Stimulated activated CD4-positive, alpha-beta T cell treated with anti-CD3 and anti-CD28 coated beads, TNF-alpha, amount 100 ng/mL, for 48 hours (primary cell): ENCODE data around the gene GNG13.
"Not testable (repeated sequence)": the region's sequence is repeated elsewhere in the genome, so short reads cannot be mapped to it uniquely, and the experiment has no call there.

Experiments used
- DNase-seq, 3 donors: peaks; one replicate each; pipeline ENCODE4 v3.0.0-alpha.2; 2020; ENCODE audit warnings: low read depth in 3 of 3

Gene GNG13

DNA sequence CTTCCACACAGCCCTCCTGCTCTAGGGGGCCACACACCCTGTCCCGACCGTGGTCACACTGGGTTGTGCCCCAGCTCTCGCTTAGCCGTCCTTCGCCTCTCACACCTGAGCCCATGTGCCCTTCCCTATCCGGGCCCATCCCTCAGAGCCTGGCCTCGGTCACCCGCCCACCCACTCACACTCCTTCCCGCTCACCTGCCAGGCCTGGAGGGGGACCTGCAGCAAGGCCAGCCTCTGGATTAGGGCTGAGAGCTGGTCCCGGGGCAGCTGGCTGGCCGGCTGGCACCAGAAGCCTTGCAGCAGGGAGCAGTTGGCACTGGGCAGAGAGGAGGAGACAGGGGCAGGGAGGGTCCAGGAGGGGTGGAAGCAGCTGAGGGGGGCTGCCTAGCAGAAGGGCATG is 22.1 kb downstream of the GNG13 start:
- DNase-seq = no peak

- DNase-seq = no peak
Observed at GRCh38 chr16:777826-778225, 22.7 kb downstream of the GNG13 start.

DNA sequence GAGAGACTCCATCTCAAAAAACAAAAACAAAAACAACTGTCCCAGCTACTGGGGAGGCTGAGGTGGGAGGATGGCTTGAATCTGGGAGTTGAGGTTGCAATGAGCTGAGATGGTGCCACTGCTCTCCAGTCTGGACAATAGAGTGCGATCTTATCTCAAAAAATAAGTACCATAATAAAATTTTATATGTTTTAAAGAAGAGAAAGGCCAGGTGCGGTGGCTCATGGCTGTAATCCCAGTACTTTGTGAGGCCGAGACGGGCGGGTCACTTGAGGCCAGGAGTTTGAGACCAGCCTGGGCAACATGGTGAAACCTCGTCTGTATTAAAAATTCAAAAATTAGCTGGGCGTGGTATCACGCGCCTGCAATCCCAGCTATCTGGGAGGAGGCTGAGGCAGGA is 23.7 kb downstream of the GNG13 start:
- DNase-seq = no peak

DNA sequence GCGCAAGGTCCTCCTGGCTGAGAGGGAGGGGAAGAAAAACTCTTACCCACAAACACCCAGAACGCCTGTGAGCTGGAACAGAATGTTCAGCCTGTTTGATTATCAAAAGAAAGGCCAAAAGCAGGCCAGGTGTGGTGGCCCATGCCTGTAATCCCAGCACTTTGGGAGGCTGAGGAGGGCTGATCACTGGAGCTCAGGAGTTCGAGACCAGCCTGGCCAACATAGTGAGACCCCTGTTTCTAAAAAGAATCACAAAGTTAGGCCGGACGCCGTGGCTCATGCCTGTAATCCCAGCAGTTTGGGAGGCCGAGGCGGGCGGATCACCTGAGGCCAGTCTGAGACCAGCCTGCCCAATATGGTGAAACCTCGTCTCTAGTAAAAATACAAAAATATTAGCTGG is 24.2 kb downstream of the GNG13 start:
- DNase-seq = not testable (repeated sequence)

GRCh38 chr16:775236-775796 is 25.2 kb downstream of the GNG13 start:
- no peak for DNase-seq

DNA sequence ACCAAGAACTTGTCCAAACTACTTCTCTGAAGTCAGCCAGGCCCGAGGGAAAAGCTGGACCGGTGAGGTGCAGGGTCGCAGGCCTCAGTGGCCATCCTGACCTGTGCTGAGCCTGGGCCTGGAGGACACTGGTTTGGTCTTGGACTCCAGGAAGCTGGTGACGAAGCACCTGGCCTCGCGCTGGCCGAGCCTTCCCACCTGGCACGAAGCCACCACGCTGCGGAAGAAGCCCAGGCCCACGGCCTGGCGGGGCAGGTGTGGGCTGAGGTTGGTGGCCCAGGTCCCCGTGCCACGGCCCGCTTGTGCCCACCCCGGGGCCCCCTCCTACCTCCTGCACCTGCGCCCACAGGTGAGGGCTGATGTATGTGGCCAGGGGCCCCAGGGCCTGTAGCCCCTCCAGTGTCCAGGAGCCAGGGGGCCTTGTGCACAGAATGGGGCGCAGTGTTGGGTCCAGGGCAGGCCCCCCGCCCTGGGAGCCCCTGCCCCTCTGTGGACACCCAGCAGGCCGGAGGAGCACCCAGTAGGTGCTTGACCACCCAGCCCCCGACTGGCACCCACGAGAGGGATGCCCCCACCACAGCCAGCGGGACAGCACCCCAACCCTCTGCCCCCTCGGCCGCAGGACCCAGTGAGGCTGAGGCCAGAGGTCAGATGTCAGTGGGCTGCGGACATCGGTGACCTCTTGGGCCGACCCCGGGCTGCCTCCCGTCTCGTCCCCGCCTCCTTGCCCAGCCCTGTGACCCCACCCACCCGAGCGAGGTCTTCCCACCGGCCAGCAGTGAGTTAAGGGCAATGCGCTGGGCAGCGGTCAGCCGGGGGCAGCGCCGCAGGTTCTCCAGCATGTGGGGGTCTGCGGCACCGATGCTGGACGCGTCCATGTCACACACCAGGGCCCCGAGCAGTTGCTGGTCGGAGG is 26.2 kb downstream of the GNG13 start:
- DNase-seq = no peak

DNA sequence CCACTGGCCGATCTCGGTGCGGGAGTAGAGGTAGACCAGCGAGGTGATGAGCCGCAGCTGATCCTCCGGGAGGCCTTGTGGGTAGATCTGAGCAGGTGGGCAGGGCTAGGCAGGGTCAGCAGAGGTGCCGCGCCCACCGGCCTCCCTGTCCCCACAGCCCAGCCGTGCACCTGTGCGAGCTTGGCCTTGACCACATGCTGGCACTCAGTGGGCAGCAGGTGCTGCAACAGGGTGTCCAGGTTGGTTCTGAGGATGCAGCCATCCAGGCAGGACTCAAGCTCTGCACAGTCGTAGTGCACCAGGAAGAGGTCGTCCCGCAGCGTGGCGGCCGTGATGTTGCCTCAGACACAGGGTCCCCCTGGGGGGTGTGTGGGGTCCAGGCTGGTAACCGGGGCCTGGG is 27.6 kb downstream of the GNG13 start:
- DNase-seq = no peak

DNA sequence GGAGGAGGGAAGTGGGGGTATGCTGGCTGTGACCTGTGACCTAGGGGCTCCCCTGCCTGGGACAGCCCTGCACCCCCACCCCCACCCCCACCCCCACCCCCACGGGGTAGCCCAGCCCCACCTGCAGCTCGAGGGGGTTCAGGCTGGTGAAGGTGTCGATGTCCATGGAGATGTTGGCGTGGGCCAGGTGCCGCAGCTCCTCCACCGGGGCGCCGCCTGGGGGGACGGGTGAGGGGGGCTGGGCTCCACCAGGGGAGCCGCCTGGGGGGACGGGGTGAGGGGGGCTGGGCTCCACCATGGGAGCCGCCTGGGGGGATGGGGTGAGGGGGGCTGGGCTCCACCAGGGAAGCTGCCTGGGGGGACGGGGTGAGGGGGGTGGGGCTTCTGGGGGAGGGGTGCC is 30.1 kb downstream of the GNG13 start:
- DNase-seq = no peak

- no peak for DNase-seq
Observed at GRCh38 chr16:769934-770333, 30.6 kb downstream of the GNG13 start.

DNA sequence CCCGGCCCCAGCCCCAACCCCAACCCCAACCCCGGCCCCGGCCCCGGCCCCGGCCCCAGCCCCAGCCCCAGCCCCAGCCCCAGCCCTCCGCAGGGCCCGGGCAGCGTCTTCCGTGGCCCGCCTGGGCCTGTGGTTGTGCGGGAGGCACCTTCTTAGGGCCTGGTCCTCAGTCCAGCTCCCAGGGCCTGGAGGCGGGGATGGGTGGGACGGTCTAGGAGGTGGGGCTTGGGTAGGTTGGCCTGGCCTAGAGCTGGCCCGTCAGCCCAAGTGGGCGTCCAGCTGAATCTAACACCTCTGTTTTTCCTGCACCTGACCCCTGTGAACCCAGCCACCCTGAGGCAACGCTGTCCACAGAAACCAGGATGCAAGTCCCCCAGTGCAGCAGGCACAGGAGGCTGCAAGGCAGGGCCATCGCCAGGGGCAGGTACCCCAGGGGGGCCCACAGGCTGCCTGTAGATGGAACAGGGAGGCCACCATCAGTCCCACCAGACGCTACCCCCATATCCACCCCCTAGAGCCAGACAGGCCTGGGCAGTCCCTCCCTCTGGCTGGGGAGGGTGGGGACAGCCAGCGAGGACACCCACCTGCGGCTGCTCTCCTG is 31.2 kb downstream of the GNG13 start:
- no peak for DNase-seq

- DNase-seq = no peak
Observed at GRCh38 chr16:768428-768827, 32.1 kb downstream of the GNG13 start.

DNA sequence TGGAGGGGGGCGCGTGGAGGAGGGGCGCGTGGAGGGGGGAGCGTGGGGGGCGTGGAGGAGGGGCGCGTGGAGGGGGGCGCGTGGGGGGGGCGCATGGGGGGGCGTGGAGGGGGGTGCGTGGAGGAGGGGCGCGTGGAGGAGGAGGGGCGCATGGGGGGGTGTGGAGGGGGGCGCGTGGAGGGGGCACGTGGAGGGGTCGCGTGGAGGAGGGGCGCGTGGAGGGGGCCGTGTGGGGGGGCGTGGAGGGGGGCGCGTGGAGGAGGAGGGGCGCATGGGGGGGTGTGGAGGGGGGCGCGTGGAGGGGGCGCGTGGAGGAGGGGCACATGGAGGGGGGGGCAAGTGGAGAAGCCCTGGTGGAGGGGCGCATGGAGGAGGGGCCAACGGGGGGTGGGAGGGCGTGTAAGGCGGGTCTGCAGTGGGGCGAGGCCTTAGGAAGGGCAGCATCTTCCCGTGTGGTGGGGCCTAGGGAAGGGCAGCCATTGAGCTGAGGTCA is 32.7 kb downstream of the GNG13 start:
- DNase-seq = no peak

- no peak for DNase-seq
Observed at GRCh38 chr16:766820-767640, 33.5 kb downstream of the GNG13 start.

GRCh38 chr16:766008-766819 is 34.3 kb downstream of the GNG13 start:
- DNase-seq = no peak

GRCh38 chr16:765488-765865 is 35.1 kb downstream of the GNG13 start:
- no peak for DNase-seq

DNA sequence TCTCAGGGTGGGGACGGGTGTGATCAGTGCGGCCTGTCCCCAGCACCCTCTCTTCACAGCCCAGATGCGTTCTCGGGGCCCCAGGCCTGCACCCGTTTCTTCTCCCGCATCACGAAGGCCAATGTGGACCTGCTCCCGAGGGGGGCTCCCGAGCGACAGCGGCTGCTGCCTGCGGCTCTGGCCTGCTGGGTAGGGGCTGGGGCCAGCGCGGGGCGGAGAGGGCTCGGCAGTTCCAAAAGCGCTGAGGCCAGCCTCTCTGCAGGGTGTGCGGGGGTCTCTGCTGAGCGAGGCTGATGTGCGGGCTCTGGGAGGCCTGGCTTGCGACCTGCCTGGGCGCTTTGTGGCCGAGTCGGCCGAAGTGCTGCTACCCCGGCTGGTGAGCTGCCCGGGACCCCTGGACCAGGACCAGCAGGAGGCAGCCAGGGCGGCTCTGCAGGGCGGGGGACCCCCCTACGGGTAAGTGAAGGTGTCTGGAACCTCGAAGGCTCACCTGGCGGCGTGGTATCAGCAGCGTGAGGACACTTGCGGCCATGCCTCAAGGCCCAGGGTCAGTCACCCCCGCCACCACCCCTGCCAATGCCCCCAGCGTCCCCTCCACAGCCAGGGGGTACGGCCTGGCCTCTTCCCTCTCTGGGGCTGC is 35.6 kb downstream of the GNG13 start:
- DNase-seq = no peak

DNA sequence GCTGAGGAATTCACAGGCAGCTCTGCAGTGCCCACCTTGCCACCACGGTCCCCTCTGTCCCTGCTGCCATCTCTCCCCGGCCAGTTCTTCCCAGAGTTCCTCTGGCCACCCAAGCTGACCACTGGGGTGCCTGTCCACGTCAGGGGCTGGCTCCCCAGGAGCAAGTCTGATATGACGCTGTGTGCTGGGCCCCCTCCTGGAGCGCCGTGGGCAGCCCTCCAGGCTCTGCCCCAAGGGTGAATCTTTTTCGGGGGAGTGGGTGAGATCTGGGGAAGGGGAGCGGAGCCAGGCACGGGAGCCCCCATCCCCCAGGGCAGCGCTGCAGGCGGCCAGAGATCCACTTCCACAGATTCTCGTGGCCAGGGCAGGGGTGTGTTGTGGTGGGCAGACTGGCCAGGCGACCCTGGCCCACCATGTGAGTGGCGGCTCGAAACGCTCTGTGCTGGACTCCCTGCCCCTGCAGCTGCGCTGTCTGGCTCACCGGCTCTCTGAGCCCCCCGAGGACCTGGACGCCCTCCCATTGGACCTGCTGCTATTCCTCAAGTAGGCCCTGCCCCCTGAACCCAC is 36.3 kb downstream of the GNG13 start:
- no peak for DNase-seq

DNA sequence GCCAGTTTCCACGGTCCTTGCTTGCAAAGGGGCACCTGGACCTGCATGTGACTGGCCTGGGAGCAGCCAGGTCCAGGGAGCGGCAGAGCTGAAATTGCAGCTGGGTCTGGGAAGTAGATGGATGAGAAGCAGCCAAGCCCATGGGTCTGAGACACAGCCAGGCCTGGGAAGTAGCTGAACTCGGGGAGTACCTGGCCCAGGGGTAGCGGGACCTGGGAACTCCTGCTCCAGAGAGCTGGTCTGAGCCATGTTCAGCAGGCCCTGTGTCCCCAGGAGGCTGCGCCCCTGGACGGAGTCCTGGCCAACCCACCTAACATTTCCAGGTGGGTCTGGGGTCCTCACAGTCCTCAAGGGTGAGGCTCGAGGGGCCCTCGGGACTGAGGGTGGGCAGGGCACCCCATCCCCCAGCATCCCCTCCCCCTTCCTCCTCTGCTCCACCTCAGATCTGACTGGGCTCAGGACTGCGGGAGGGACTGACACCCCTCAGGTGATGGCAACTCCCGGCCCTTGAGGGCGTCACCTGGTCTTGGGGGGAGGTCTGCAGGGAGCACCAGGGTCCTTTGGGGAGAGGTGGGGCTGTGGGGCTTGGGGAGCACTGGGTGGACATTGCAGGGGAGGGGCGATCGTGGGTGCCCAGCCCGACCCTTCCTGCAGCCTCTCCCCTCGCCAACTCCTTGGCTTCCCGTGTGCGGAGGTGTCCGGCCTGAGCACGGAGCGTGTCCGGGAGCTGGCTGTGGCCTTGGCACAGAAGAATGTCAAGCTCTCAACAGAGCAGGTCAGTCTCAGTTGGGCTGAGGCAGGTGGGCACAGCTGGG is 37.0 kb downstream of the GNG13 start:
- no peak for DNase-seq

GRCh38 chr16:762595-763268 is 37.8 kb downstream of the GNG13 start:
- DNase-seq = no peak
